K562 (cell line): ENCODE data around the gene PPT1. TPM values are rescaled to one million over a fixed set of nuclear protein-coding genes. Genes with fewer than 3 reads are reported as not detected.

Source experiments
- ETV6 ChIP-seq, 3 experiments: fragments of 150-350 bp in 1 of 3; sonication (generic) in 1 of 3; formaldehyde crosslinking in 1 of 3; IDR thresholded peaks; 2 replicates each; pipeline versions ENCODE4 v1.6.1 to v1.8.0; 2014 to 2022; ENCODE audit warnings: borderline replicate concordance in 2 of 3, low read depth in 2 of 3, antibody characterized with exemption in 1 of 3, low read length in 1 of 3, mild to moderate bottlenecking in 1 of 3, missing genetic modification reagents in 1 of 3
- NRF1 ChIP-seq, 2 experiments: fragments of 450-650 bp; IDR thresholded peaks in 1 of 2; conservative IDR thresholded peaks in 1 of 2; 2 replicates each; pipeline ENCODE4 v1.6.1; 2014; ENCODE audit warnings: mild to moderate bottlenecking in 2 of 2
- SMAD4 ChIP-seq: fragments of 250-450 bp; sonication (Bioruptor Pico); conservative IDR thresholded peaks from 2 replicates; pipeline ENCODE4 v1.8.0; 2021; ENCODE audit warnings: inconsistent platforms, mild to moderate bottlenecking, moderate library complexity
- STAT5A ChIP-seq: IDR thresholded peaks from 2 replicates; pipeline ENCODE4 v1.6.1; 2012; ENCODE audit warnings: low read length, inconsistent platforms, borderline replicate concordance
- polyA plus RNA-seq, 8 experiments: library from polyadenylated mRNA; depleted of rRNA in 4 of 8; stranded (reverse) in 5 of 8; unstranded in 3 of 8; fragments of >200 nt; fragmentation: Nextera tagmentation in 2 of 8; fragmentation: Illumina TruSeq in 1 of 8; extraction: Ambion mirVana in 2 of 8; extraction: Trizol in 1 of 8; gene quantifications; 2 replicates each; pipeline versions ENCODE4 v1.2.1 to v1.2.3, GENCODE V29; 2011 to 2014; ENCODE audit warnings: inconsistent platforms in 1 of 8, missing spikeins in 1 of 8
- total RNA-seq, 7 experiments: library from RNA; depleted of rRNA in 6 of 7; stranded (reverse); fragments of >200 nt in 6 of 7; fragmentation: Illumina TruSeq in 2 of 7; extraction: Trizol in 2 of 7; gene quantifications; 2 replicates each; pipeline versions ENCODE4 v1.2.1 to v1.2.3, GENCODE V29; 2011 to 2021; ENCODE audit warnings: low replicate concordance in 1 of 7
- TF ChIP-seq, protein P1 (sequence below): fragments of 450-650 bp; IDR thresholded peaks from 2 replicates; pipeline ENCODE4 v1.6.1; 2016
- TF ChIP-seq, protein P2 (sequence below), 2 experiments: fragments of 200-800 bp in 1 of 2; sonication (Bioruptor generic) in 1 of 2; sonication (generic) in 1 of 2; formaldehyde crosslinking in 1 of 2; IDR thresholded peaks in 1 of 2; conservative IDR thresholded peaks in 1 of 2; 2 replicates each; pipeline versions ENCODE4 v1.5.0 to v1.6.1; 2016 to 2020; ENCODE audit warnings: missing compliant biosample characterization in 1 of 2, missing genetic modification characterization in 1 of 2, missing genetic modification reagents in 1 of 2
- TF ChIP-seq, protein P3 (sequence below): fragments of 450-650 bp; IDR thresholded peaks from 2 replicates; pipeline ENCODE4 v1.6.1; 2016; ENCODE audit warnings: antibody characterized with exemption
- TF ChIP-seq, protein P4 (sequence below): fragments of 250-450 bp; sonication (Bioruptor Pico); IDR thresholded peaks from 2 replicates; pipeline ENCODE4 v1.5.0; 2021; ENCODE audit warnings: mild to moderate bottlenecking, moderate library complexity

The PPT1 gene
- total and polyA plus RNA-seq, 9 of the 15 experiments (the other 6 are each of a cell fraction or from before 2014, with no cell fraction given), result 72.2 to 285 (median 143) TPM

DNA sequence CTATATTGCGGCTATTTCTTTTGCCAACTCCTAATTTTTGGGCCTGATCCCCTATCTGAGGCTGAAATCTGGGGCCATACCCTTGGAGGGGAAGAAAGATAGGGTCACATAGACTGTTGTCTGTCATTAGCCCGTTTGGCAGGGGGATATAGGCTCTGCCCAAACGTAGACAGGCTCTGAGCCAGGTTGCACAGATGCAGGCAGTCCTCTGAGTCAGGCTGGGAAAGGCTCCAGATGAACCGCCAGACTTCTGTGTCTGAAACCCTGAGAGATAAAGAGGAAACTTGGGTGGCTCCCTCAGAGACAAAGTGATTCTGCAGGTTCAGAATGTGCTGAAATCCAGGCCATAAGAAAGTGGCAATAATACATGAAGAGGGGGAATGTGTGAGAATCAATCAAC, 60.5 kb downstream of the PPT1 start (continued):
- TF ChIP-seq, protein P1, sequence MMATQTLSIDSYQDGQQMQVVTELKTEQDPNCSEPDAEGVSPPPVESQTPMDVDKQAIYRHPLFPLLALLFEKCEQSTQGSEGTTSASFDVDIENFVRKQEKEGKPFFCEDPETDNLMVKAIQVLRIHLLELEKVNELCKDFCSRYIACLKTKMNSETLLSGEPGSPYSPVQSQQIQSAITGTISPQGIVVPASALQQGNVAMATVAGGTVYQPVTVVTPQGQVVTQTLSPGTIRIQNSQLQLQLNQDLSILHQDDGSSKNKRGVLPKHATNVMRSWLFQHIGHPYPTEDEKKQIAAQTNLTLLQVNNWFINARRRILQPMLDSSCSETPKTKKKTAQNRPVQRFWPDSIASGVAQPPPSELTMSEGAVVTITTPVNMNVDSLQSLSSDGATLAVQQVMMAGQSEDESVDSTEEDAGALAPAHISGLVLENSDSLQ, result 0 out of 2 replicates have a peak, but pooled peaks have one; percentile 26
- TF ChIP-seq, protein P2, sequence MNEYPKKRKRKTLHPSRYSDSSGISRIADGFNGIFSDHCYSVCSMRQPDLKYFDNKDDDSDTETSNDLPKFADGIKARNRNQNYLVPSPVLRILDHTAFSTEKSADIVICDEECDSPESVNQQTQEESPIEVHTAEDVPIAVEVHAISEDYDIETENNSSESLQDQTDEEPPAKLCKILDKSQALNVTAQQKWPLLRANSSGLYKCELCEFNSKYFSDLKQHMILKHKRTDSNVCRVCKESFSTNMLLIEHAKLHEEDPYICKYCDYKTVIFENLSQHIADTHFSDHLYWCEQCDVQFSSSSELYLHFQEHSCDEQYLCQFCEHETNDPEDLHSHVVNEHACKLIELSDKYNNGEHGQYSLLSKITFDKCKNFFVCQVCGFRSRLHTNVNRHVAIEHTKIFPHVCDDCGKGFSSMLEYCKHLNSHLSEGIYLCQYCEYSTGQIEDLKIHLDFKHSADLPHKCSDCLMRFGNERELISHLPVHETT (CRISPR knock-in tag; conservative IDR thresholded peaks at IDR 0.05 in 1 of 2, IDR thresholded peaks at IDR 0.05 in 1 of 2), result peak in 1 of 2 experiments; percentile 48; a peak in 1 of 4 replicates
- TF ChIP-seq NRF1 (conservative IDR thresholded peaks at IDR 0.05 in 1 of 2, IDR thresholded peaks at IDR 0.05 in 1 of 2) (peak; percentile 57 to 65), SMAD4 (CRISPR knock-in tag) (peak; percentile 69), STAT5A (peak; percentile 42; the same call in 1 of the 2 replicates), ETV6 (IDR thresholded peaks at IDR 0.05; ENCODE audit: borderline replicate concordance in 1 of 2, low read depth in 2 of 2, low read length in 1 of 2) (peak in 1 of 2 experiments; percentile 55; a peak in 1 of 4 replicates), ETV6 (CRISPR knock-in tag; IDR thresholded peaks at IDR 0.05; ENCODE audit: borderline replicate concordance) (no peak)
- TF ChIP-seq, protein P3, sequence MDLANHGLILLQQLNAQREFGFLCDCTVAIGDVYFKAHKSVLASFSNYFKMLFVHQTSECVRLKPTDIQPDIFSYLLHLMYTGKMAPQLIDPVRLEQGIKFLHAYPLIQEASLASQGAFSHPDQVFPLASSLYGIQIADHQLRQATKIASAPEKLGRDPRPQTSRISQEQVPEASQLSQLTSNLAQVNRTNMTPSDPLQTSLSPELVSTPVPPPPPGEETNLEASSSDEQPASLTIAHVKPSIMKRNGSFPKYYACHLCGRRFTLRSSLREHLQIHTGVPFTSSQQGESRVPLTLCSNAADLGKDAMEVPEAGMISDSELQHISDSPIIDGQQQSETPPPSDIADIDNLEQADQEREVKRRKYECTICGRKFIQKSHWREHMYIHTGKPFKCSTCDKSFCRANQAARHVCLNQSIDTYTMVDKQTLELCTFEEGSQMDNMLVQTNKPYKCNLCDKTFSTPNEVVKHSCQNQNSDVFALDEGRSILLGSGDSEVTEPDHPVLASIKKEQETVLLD, result peak; percentile 48; the same call in 1 of the 2 replicates
- TF ChIP-seq, protein P4, sequence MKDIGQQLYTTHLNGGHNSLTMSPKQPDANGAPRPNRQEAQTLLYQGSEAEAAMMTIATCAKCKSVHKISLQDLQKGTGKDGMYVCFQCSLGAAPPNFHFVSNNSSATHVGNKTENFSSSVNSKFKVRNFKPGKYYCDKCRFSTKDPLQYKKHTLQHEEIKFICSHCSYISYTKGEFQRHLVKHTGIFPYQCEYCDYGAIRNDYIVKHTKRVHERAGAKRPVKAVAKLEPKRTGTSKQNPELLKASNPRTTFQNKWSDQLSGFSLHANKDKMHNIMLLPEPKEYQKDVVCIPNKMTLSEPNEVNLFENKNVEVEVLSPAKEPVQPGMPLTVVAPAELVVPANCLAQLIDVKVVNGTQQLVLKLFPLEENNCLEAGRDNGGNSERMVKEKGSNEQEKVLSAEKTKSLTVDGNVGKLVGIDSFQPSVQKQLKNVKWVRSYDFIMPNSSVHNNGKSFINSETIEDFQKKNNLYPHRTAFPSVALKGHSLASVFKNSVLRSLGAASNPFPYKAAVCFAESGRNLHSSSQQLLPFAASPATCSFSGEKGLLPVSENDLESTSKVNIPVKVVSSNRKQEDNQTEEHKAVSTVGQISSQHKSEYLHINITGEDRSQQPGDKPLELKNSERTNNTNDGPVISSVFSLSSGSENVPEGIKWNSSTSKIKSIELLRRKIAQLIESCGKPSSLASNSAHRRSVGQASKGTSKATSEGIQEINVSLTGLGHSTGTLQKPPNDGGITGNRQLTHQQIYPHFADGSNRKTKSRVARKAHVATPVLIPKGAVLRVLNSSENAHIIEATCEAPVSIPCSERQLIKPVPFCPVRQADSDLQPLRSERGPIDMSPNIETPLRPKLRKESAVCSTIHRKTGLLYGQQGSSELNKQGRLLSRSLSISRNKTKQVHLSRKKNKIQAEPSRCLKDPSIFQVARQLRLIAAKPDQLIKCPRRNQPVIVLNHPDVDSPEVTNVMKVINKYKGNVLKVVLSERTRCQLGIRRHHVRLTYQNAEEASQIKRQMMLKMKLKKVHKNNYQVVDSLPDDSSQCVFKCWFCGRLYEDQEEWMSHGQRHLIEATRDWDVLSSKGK (CRISPR knock-in tag), result no peak
